Islet of Langerhans (tissue), 1 donor: Measurements from ENCODE around the gene GART.

Experiments
- FAIRE-seq: peaks from one replicate; lab custom pipeline; 2011; peaks lifted over from hg19 to GRCh38; lab: Jason Lieb, UNC

The GART gene

DNA sequence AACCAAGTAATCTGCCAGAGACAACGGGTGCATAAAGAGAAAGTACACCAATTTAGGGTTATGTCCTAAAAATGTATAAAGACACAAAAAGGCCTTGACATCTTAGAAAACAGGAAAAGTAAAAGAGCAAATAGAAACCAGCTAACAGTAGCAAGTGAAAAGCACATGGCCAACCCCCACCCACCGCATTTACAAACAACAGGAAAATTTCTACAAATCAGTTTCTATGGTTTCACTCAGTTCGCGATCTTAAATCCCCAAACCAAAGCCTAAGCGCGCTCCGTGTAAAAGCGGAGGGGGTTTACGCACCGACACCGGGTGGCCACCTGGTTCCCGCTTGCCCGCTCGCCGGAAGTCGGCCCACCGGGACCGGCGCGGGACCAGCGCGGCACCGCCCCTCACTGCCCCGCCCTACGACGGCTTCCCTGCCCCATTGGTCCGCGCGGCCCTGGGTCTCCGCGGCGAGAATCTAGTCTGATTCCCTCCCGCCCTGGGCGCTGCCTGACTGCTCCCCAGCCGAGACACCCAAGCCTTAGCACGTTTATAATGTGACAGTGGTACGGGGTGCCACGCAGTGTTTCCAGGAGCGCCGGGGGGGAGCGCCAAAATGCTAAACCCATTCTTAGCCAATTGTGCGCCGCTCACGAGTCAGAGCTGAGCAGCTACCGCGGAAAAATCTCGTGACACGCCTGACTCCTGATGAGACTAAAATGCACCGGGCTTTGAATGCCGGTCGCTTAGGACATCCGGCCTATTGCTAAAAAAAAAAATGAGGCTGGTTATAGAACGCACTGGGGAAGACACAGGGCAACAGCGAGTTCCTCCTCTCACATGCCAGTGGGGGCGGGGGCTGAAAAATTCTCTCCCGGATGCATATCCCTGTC is at the start of gene GART:
Gene GART (minus strand): TSS at position 362 of the 884 bp plus-strand sequence. CDS start 2,802 bp downstream, outside the sequence.
- no peak for FAIRE-seq

DNA sequence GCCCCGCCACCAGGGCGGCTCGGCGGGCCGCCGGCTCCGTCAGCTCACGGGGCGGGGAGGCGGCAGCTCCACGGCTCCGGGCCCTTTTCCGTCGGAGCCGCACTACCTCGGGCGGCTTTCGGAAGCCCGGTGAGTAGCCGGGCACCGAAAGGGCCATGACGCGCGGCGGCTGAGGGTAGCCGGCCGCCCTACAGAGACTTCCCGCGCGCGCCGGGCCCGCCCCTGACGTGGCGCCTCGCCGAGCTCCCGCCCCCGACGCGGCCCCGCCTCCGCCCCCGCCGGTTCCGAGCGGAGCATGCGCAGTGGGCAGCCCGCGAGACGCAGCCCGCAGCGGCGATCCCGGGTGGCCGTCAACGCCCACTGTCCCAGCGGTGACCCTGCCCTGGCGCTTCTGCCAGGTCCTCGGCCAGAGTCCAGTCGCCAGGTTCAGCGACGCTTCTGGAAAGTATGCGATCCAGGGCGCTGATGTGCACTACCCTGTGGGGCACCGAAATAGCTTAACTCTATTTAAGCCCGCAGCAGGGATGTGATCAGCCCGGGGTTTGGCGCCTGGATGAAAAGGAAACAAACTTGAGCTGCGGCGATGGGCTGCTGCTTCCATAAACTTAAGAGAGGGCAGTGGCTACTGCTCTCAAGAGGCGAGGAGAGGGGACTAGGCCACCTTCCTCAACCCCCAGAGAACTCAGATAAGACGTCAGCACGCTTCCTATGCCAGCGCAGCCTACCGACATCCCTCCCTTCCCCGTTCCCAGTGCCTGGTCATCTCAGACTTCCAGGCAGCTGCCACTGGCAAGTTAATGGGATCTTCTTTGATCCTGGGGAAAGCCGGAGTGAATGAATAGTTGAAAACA is 46.8 kb upstream of the GART start, which contains the start of gene DONSON:
Gene DONSON (minus strand): TSS at position 200 of the 851 bp plus-strand sequence. CDS start 43 bp downstream, at position 157.
- FAIRE-seq, result no peak

DNA sequence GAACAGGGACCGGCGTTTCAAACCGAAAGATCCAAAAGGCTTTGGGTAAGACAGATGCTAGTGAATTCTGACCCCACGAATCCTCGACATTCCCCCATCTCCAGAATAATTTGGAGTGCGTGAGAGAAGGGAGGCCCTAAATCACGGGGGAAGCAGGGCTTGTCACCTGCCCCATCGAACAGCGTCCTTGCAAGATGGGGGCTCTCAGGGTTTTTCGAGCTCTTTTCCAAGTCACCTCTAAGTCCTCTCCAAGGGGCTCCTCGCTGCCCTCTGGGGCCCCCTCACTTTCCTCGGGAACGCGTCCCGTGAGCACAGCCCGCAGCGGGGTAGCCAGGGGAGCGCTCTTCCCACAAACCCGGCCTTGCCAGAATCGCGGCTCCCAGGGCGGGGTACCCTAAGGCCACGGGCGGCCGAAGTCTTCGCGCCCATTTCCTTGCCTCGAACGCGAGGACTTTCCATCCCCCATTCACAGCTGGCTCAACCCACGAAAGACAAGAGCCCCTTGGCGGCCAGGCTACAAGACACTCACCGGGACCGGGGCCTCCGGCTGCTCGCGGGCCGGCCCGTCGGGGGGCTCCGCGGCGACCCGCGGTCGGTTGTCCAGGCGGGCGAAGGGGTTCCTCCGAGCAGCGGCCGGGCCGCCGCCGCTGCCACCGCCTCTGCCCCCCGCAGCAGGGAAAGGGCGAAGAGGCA is 46.0 kb upstream of the GART start:
- no peak for FAIRE-seq

DNA sequence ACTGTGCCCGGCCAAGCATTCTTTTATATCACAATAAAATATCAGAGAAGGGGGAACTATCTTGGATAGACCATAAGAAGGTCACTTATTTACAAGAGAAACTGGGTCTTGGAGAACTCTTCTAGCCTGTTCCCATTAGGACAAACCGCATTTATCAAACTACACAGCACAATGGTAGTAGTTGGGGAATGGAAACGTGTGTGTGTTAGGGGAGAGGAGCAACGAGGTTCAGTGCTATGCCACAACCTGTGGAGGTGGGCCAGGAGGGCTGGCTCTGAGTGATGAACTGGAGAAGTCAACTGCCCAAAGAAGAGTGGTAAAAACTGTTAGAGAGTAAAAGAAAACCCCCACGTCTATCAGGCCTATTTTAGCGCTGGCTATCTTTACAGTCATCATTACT is 45.0 kb upstream of the GART start:
- FAIRE-seq, result no peak

GRCh38 chr21:33584455-33584854 is 42.5 kb upstream of the GART start:
- no peak for FAIRE-seq

GRCh38 chr21:33578959-33579542 is 37.1 kb upstream of the GART start:
- no peak for FAIRE-seq

DNA sequence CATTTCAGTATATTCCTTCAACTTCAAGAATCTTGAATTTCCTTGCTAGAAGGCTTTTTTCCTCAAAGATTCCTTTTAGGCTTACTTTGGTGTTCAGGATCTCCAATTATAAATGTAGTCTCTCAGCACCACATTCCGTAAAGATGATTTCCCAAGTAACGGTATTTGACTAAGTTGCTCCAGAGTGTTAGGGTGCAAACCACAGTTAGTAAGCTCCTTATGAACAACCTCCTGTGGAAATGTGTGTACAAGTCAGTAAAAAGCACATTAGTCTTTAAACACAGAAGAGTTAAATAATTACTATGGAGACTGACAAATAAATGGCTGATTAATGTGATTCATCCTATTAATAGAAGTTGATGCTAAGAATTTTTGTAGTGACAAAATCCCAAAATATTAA is 36.3 kb upstream of the GART start:
- FAIRE-seq, result no peak

- FAIRE-seq, result peak; percentile 5
Observed at GRCh38 chr21:33576741-33577141, 34.8 kb upstream of the GART start.

DNA sequence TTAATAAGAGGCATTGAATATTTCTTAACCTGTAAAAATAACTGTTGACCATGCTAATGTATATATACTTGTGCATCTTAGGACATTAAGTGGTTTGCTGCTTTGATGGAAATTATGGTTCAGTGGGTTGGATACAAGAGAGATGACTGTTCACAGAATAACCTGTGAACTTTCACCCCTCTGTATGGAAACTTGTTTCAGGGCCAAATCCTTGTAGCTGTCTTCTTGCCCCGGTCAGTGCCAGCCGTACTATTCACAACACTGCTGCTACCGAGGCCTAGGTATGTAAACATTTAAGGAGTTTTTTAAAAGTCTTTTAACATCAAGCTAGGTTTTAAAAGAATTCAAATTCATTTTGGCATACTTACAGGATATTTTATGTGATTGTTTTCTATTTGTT is 30.4 kb upstream of the GART start:
- FAIRE-seq, result no peak

- no peak for FAIRE-seq
Observed at GRCh38 chr21:33569991-33570390, 28.1 kb upstream of the GART start.

- no peak for FAIRE-seq
Observed at GRCh38 chr21:33568448-33568847, 26.5 kb upstream of the GART start.

DNA sequence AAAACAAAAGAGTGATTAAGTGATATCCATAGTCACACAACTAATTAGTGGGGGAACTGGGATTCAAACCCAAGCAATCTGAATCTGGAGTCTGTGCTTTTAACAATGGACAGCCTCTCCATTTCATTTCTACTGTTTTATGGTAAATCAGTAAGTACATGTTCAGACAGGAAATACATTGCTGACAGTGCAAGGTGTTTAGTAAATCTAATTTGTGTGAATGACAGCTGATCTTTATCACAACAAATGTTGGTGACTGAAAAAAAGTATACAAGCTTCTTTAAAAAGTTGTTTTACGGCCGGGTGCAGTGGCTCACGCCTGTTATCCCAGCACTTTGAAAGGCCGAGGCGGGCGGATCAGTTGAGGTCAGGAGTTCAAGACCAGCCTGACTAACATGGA is 26.0 kb upstream of the GART start:
- FAIRE-seq, result no peak

- FAIRE-seq, result peak; percentile 36
Observed at GRCh38 chr21:33566514-33566913, 24.6 kb upstream of the GART start.

DNA sequence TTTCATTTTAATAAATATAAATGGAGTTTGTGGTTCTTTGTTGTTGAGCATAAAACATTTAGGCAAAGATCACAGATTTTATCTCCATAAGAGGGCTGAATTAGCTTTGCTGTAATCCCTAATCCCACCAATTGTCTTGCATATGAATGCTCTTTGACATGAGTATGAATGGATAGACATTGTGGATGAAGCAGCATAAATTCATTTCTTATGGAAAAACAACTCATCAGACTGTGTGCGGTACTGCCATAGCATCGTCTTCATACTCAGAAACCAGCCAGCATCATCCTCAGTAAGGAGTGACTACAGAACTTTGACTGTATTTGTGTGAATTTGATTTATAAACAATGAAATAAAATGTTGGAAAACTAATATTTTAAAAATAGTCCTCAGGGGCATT is 20.5 kb upstream of the GART start:
- FAIRE-seq, result no peak

- no peak for FAIRE-seq
Observed at GRCh38 chr21:33561373-33561772, 19.5 kb upstream of the GART start.

DNA sequence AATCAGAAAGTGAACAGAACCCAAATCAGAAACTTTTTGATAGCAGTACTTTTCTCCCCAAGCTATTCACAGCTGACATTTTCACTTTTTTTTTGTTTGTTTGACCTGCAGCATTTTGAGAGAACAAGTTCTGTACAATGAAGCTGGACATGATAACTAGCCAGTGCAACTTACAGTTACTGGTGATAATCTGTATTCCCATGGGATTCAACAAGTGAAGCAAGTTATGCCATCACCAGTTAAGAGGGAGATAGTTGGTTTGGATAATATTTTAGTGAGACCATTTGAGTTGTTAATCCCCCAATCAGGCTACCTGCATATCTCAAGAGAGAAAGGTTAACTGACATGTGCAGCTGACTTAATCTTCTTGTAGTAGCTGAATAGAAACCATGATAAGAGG is 19.0 kb upstream of the GART start:
- FAIRE-seq, result no peak

DNA sequence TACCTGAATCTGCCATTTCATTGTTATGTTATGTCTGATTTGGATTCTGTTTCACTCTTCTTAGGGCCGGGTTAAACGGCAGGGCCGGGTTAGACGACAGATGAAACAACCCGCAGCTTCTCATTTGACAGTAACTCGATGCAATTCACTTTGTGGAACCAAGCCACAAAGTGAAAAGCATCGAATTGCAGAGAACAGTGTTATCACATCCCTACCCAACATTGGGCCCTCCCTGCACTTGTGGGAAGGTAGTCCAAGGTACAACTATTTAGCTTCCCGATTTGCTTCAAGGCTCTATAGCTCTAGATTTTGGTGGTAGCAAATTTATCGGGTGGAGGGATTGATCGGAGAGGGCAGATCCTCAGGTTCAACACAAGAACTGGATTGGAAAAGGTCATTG is 17.9 kb upstream of the GART start:
- no peak for FAIRE-seq

DNA sequence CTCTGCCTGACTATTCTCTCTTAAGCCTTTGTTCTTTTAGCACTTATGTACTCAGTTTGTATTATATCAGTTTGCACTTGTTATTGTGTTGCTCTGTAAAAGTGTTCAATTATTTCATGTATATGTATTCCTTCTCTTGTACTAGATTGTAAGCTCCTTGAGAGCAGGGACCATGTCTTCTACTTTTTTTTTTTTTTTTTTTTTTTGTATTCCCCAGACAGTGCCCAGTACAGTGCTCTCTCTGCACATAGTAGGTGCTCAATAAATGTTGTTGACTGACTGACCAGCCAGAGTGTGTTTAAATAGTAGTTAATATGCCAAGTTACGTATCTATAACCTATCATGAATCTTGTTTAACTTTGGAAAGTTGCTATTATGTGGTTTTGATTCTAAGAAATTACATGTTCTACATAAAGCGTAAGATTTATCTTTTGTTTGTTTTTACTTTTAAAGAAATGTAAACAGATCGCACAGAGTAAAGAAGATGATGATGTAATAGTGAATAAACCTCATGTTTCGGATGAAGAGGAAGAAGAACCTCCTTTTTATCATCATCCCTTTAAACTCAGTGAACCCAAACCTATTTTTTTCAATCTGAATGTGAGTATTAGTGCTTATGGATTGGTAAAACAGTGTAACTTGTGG is 17.0 kb upstream of the GART start:
- FAIRE-seq, result peak; percentile 13

- FAIRE-seq, result no peak
Observed at GRCh38 chr21:33557447-33557846, 15.5 kb upstream of the GART start.

DNA sequence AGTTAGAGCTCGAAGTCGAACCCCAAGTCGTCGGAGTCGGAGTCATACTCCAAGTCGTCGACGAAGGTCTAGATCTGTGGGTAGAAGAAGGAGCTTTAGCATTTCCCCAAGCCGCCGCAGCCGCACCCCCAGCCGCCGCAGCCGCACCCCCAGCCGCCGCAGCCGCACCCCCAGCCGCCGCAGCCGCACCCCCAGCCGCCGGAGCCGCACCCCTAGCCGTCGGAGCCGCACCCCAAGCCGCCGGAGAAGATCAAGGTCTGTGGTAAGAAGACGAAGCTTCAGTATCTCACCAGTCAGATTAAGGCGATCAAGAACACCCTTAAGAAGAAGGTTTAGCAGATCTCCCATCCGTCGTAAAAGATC is 13.0 kb upstream of the GART start:
- no peak for FAIRE-seq

GRCh38 chr21:33554236-33554981 is 12.5 kb upstream of the GART start:
- FAIRE-seq, result no peak
